ENCODE results near the gene WDR72. TPM values are rescaled to one million over a fixed set of nuclear protein-coding genes. Genes with fewer than 3 reads are reported as not detected.
"Not testable (repeated sequence)": the region's sequence is repeated elsewhere in the genome, so short reads cannot be mapped to it uniquely, and the experiment has no call there.

WDR72 gene
- total RNA-seq, 2 donors from 2014 or later: 0.15 TPM; not detected in 1

DNA sequence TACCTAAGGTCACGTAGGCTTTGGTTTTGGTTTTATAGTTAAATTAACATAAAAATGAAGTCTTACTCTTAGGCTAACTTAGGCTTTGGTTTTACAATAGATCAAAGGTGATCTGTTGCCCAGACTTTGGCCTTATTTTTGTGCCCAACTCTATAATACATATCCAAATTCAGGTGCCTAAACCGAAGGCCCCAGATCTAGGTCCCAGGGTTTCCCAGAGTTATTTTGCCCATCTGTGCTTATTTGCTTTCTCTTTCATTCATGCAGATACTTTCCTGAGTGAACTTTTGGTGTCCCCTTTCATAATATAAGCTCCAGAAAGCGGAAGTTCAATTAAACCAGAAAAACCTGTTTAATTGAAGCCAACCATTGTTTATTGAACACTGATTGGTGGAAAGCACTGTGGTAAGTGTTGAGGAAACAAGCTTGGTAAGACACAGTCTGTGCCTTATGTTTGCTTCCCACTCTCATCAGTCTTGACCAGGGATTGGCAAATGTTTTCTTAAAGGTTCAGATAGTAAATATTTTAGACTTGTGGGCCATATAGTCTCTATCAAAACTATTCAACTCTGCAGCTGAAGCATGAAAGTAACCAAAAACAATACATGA lies 209.7 kb downstream of the WDR72 start:
- H3K36me3 Mint-ChIP-seq (ENCODE audit: low read depth): no peaks in the 10 kb centered on the region

DNA sequence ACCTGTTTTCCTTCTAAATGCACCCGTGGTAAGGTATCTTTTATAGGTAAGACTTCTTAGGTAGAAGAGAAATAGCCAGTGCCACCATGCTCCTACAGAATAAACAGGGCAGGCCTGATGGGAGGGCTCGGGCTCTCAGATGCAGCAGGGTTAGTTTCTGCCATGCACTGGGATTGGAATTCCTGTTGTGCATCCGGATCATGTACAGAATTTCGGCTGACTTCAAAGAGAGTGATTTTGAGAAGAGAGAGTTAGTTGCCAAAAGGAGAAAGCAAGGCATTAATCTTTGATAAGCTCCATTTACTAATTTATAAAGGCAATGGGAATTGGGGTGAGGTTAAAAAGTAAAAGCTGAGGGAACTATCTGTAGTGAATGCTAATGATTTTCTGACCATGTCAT lies 211.2 kb downstream of the WDR72 start:
- no peaks in the 10 kb centered on the region for H3K4me1 Mint-ChIP-seq
- H3K9me3 Mint-ChIP-seq: no peaks in the 10 kb centered on the region
- H3K27ac Mint-ChIP-seq: no peak overlapping the region
- H3K27me3 Mint-ChIP-seq: no peaks in the 10 kb centered on the region
- H3K4me3 Mint-ChIP-seq: no peak overlapping the region
- no peak for ATAC-seq (replicated peaks)
- H3K36me3 Mint-ChIP-seq (ENCODE audit: low read depth): no peaks in the 10 kb centered on the region

More for the DNA sequence above, 209.7 kb downstream of the WDR72 start:
- no peak for ATAC-seq (replicated peaks)
- no peaks in the 10 kb centered on the region for H3K4me1 Mint-ChIP-seq
- no peak overlapping the region for H3K27ac Mint-ChIP-seq
- no peak overlapping the region for H3K4me3 Mint-ChIP-seq
- H3K9me3 Mint-ChIP-seq: no peaks in the 10 kb centered on the region
- H3K27me3 Mint-ChIP-seq: peaks cover 6% of the 10 kb centered on the region

GRCh38 chr15:53540626-53541300 lies 218.7 kb downstream of the WDR72 start:
- H3K4me1 Mint-ChIP-seq; H3K4me3 Mint-ChIP-seq; H3K9me3 Mint-ChIP-seq; H3K27me3 Mint-ChIP-seq; ATAC-seq (replicated peaks); H3K27ac Mint-ChIP-seq; H3K36me3 Mint-ChIP-seq (ENCODE audit: low read depth): not testable (repeated sequence)

DNA sequence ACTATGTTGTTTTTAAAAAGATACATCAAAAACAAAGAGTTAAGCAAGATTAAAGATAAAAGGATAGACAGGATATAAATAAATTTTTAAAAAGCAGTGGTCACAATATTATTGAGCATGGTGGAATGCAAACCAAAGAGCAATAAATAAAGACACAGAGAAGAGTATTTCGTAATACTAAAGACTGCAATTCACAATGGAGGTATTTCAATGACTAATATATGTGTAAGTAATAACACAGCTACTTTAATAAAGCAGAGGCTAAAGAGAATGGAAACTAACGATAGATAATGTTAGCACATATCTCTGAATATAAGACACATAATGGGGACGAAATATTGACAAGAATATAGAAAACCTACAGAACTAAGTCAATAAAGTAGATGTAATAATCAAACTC lies 219.6 kb downstream of the WDR72 start:
- H3K4me1 Mint-ChIP-seq: no peaks in the 10 kb centered on the region
- no peaks in the 10 kb centered on the region for H3K36me3 Mint-ChIP-seq (ENCODE audit: low read depth)
- H3K27ac Mint-ChIP-seq: no peak overlapping the region
- no peak for ATAC-seq (replicated peaks)
- H3K4me3 Mint-ChIP-seq: no peak overlapping the region
- H3K9me3 Mint-ChIP-seq: peaks cover 5% of the 10 kb centered on the region
- H3K27me3 Mint-ChIP-seq: peaks cover 3% of the 10 kb centered on the region

GRCh38 chr15:53536479-53537120 lies 222.9 kb downstream of the WDR72 start:
- H3K9me3 Mint-ChIP-seq: peaks cover 5% of the 10 kb centered on the region
- no peaks in the 10 kb centered on the region for H3K36me3 Mint-ChIP-seq (ENCODE audit: low read depth)
- ATAC-seq (replicated peaks): no peak
- H3K4me1 Mint-ChIP-seq: no peaks in the 10 kb centered on the region
- no peak overlapping the region for H3K27ac Mint-ChIP-seq
- H3K27me3 Mint-ChIP-seq: peaks cover 3% of the 10 kb centered on the region
- H3K4me3 Mint-ChIP-seq: no peak overlapping the region

- Mint-ChIP-seq H3K4me1 (no peaks in the 10 kb centered on the region), H3K4me3 (no peak overlapping the region), H3K36me3 (ENCODE audit: low read depth) (no peaks in the 10 kb centered on the region), H3K27ac (no peak overlapping the region), H3K27me3 (peaks cover 3% of the 10 kb centered on the region), H3K9me3 (peaks cover 5% of the 10 kb centered on the region)
- ATAC-seq (replicated peaks): no peak
These were observed 223.6 kb downstream of the WDR72 start for GRCh38 chr15:53535886-53536285.

DNA sequence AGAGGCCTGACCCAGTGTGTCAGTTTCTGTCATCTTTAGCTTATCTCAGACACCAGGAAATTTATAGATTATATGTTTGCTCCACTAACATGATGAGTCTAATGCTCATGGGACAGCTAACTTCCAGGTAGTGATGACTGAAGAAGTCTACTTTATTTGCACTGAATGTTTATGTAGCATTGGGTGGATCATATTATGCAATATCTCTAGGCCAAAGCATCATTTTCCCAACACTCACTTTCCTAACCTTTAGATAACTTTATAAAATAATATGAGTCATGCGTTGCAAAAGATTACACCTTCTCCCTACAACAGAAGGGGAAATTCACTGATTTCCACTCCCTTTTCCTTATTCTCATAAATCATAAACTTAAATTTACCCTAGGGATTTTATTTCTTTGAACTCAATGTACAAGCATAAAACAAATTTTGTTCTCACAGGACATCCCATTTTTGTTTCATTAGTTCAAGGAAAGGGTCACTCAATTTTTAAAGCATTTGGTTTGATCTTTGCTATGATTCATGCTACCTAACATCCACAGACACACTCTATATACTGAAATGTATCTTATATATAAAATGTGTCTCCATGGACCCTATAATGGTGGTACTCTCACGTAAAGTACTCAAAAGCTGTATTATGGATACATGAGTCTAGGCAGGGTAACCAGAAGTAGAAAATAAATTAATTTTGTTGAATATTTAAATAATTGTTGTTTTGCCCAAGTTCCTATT lies 225.2 kb downstream of the WDR72 start:
- Mint-ChIP-seq H3K4me1 (no peaks in the 10 kb centered on the region), H3K27ac (no peak overlapping the region), H3K9me3 (no peaks in the 10 kb centered on the region), H3K27me3 (no peaks in the 10 kb centered on the region), H3K36me3 (ENCODE audit: low read depth) (no peaks in the 10 kb centered on the region), H3K4me3 (no peak overlapping the region)
- ATAC-seq (replicated peaks): no peak

DNA sequence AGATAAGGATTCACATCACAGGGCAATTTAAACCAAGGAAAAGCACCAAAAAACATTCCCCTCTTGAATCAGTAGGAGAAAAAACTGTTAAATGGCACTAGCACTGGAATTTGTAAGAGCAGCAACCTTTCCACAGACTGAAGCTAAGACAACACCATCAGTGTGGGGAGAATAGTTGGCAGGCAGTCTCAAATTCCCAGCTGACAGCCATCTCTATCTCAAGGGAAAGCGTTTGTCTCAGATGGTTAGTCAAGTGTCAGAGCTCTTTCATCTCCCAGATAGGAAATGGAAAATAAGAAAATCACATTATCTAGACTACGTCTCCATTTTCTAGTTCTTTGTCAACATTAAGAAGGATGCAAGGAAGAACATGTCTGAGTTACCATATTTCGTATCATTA lies 228.7 kb downstream of the WDR72 start:
- Mint-ChIP-seq H3K36me3 (ENCODE audit: low read depth) (no peaks in the 10 kb centered on the region), H3K27ac (no peak overlapping the region), H3K9me3 (no peaks in the 10 kb centered on the region), H3K27me3 (no peaks in the 10 kb centered on the region), H3K4me3 (no peak overlapping the region), H3K4me1 (no peaks in the 10 kb centered on the region)
- no peak for ATAC-seq (replicated peaks)

GRCh38 chr15:53527996-53528395 lies 231.5 kb downstream of the WDR72 start:
- no peak overlapping the region for H3K4me3 Mint-ChIP-seq
- H3K9me3 Mint-ChIP-seq: no peaks in the 10 kb centered on the region
- H3K27me3 Mint-ChIP-seq: no peaks in the 10 kb centered on the region
- no peaks in the 10 kb centered on the region for H3K36me3 Mint-ChIP-seq (ENCODE audit: low read depth)
- no peak overlapping the region for H3K27ac Mint-ChIP-seq
- no peak for ATAC-seq (replicated peaks)
- no peaks in the 10 kb centered on the region for H3K4me1 Mint-ChIP-seq

- H3K36me3 Mint-ChIP-seq (ENCODE audit: low read depth): no peaks in the 10 kb centered on the region
- no peaks in the 10 kb centered on the region for H3K27me3 Mint-ChIP-seq
- no peak overlapping the region for H3K4me3 Mint-ChIP-seq
- ATAC-seq (replicated peaks): no peak
- no peak overlapping the region for H3K27ac Mint-ChIP-seq
- H3K9me3 Mint-ChIP-seq: no peaks in the 10 kb centered on the region
- no peaks in the 10 kb centered on the region for H3K4me1 Mint-ChIP-seq
These were observed 233.6 kb downstream of the WDR72 start for GRCh38 chr15:53525894-53526293.

DNA sequence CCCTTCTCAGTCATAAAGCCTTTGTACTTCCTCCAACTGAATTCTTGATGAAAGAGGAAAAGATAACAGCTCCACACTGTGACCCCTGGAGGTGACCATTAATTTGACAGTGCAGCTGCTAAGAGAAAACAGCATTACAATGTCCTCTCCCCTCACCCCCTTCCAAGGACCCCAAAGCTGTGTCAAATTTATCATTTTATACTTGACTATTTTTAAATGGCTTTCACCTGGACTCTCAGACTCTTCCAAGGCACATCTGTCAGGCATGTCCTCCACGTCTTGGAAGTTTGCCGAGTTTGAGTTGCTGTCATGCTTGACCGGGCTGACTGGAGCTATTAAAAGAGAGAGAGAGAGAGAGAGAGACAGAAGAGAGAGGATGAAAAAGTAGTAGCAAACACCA lies 236.5 kb downstream of the WDR72 start:
- Mint-ChIP-seq H3K4me1 (no peaks in the 10 kb centered on the region), H3K27ac (no peak overlapping the region), H3K27me3 (no peaks in the 10 kb centered on the region), H3K36me3 (ENCODE audit: low read depth) (no peaks in the 10 kb centered on the region), H3K4me3 (no peak overlapping the region), H3K9me3 (no peaks in the 10 kb centered on the region)
- no peak for ATAC-seq (replicated peaks)

- no peaks in the 10 kb centered on the region for H3K4me1 Mint-ChIP-seq
- no peaks in the 10 kb centered on the region for H3K36me3 Mint-ChIP-seq (ENCODE audit: low read depth)
- no peaks in the 10 kb centered on the region for H3K27me3 Mint-ChIP-seq
- no peak overlapping the region for H3K27ac Mint-ChIP-seq
- H3K4me3 Mint-ChIP-seq: no peak overlapping the region
- no peak for ATAC-seq (replicated peaks)
- H3K9me3 Mint-ChIP-seq: no peaks in the 10 kb centered on the region
These were observed 238.5 kb downstream of the WDR72 start for GRCh38 chr15:53520996-53521395.

DNA sequence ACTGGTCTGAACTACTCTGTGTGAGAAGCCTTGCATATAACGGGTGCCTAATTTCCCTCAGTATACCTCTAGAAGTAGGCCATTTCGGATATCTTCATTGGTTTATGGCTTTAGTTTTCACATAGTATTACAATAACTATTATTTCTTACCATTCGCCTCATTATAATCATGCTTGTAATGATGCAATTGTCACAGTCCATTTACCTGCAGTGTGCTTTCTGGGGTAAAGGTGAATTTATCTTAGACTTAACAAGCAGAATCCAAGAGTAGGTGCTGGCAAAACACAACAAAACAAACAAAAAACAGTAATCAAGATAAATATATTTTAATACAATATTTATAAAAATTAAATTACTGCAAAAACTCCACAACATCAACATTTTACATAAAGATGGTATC lies 246.0 kb downstream of the WDR72 start:
- H3K27ac Mint-ChIP-seq: no peak overlapping the region
- no peaks in the 10 kb centered on the region for H3K9me3 Mint-ChIP-seq
- no peaks in the 10 kb centered on the region for H3K4me1 Mint-ChIP-seq
- ATAC-seq (replicated peaks): no peak
- peaks cover 4% of the 10 kb centered on the region for H3K27me3 Mint-ChIP-seq
- H3K36me3 Mint-ChIP-seq (ENCODE audit: low read depth): no peaks in the 10 kb centered on the region
- no peak overlapping the region for H3K4me3 Mint-ChIP-seq

GRCh38 chr15:53512029-53512428 lies 247.4 kb downstream of the WDR72 start:
- no peak overlapping the region for H3K4me3 Mint-ChIP-seq
- no peaks in the 10 kb centered on the region for H3K36me3 Mint-ChIP-seq (ENCODE audit: low read depth)
- no peak overlapping the region for H3K27ac Mint-ChIP-seq
- H3K4me1 Mint-ChIP-seq: no peaks in the 10 kb centered on the region
- ATAC-seq (replicated peaks): no peak
- peaks cover 5% of the 10 kb centered on the region for H3K27me3 Mint-ChIP-seq
- H3K9me3 Mint-ChIP-seq: no peaks in the 10 kb centered on the region

- Mint-ChIP-seq H3K27me3 (peaks cover 5% of the 10 kb centered on the region), H3K4me3 (no peak overlapping the region), H3K36me3 (ENCODE audit: low read depth) (no peaks in the 10 kb centered on the region), H3K27ac (no peak overlapping the region), H3K9me3 (no peaks in the 10 kb centered on the region), H3K4me1 (no peaks in the 10 kb centered on the region)
- ATAC-seq (replicated peaks): no peak
These were observed 248.3 kb downstream of the WDR72 start for GRCh38 chr15:53511175-53511574.

Measured in activated T-helper 17 cell treated with anti-CD3 and anti-CD28 coated beads, Interleukin-2, amount 50 U/mL, for 72 hours (primary cell).